ENCODE measurements around the gene PPIL3. TPM values are rescaled to one million over a fixed set of nuclear protein-coding genes. Genes with fewer than 3 reads are reported as not detected.

Gene PPIL3
- total and polyA plus RNA-seq, 2 experiments from 2014 or later = 42.9 to 54.0 TPM

DNA sequence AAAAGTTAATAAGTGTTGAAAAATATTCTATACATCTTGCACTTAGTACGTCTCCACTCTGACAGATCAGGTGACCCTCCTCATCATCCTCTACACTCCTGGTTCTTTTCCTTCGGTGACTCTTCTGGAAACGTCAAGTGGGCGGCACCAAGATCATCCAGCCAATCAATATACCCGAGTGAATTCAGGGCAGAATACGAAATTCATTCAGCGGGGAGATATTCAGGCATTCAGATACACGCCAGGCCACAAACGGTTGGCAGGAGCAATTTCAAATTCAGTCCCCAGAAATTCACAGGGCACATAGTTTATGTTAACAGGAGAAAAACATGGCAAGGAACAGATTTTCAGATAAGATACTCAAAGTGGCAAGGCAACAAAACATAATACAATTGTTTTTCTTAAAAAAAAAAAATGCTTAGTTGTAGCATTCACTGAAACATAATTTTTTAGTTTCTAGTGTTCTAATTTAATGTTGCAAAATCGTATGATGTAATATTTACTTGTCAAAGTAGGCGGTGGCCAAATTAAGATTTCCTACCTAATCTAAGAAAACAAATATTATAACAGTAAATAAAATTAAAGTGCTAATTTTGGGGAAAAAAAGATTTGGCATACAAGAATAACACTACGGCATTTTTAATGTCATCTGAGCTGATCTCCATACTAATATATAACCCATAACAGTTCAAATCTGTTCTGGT lies 28.6 kb downstream of the PPIL3 start (continued):
- TF ChIP-seq, protein P1, sequence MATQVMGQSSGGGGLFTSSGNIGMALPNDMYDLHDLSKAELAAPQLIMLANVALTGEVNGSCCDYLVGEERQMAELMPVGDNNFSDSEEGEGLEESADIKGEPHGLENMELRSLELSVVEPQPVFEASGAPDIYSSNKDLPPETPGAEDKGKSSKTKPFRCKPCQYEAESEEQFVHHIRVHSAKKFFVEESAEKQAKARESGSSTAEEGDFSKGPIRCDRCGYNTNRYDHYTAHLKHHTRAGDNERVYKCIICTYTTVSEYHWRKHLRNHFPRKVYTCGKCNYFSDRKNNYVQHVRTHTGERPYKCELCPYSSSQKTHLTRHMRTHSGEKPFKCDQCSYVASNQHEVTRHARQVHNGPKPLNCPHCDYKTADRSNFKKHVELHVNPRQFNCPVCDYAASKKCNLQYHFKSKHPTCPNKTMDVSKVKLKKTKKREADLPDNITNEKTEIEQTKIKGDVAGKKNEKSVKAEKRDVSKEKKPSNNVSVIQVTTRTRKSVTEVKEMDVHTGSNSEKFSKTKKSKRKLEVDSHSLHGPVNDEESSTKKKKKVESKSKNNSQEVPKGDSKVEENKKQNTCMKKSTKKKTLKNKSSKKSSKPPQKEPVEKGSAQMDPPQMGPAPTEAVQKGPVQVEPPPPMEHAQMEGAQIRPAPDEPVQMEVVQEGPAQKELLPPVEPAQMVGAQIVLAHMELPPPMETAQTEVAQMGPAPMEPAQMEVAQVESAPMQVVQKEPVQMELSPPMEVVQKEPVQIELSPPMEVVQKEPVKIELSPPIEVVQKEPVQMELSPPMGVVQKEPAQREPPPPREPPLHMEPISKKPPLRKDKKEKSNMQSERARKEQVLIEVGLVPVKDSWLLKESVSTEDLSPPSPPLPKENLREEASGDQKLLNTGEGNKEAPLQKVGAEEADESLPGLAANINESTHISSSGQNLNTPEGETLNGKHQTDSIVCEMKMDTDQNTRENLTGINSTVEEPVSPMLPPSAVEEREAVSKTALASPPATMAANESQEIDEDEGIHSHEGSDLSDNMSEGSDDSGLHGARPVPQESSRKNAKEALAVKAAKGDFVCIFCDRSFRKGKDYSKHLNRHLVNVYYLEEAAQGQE (IDR thresholded peaks at IDR 0.05; ENCODE audit: unreplicated experiment) = no peak
- TF ChIP-seq, protein P2, sequence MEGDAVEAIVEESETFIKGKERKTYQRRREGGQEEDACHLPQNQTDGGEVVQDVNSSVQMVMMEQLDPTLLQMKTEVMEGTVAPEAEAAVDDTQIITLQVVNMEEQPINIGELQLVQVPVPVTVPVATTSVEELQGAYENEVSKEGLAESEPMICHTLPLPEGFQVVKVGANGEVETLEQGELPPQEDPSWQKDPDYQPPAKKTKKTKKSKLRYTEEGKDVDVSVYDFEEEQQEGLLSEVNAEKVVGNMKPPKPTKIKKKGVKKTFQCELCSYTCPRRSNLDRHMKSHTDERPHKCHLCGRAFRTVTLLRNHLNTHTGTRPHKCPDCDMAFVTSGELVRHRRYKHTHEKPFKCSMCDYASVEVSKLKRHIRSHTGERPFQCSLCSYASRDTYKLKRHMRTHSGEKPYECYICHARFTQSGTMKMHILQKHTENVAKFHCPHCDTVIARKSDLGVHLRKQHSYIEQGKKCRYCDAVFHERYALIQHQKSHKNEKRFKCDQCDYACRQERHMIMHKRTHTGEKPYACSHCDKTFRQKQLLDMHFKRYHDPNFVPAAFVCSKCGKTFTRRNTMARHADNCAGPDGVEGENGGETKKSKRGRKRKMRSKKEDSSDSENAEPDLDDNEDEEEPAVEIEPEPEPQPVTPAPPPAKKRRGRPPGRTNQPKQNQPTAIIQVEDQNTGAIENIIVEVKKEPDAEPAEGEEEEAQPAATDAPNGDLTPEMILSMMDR (conservative IDR thresholded peaks at IDR 0.05; ENCODE audit: low read depth in 2 of 2) = no peak
- TF ChIP-seq CREB1 (CRISPR knock-in tag; IDR thresholded peaks at IDR 0.05; ENCODE audit: low read depth) = no peak
- no peak for TF ChIP-seq JUNB (IDR thresholded peaks at IDR 0.05; ENCODE audit: unreplicated experiment)
- TF ChIP-seq, protein P3, sequence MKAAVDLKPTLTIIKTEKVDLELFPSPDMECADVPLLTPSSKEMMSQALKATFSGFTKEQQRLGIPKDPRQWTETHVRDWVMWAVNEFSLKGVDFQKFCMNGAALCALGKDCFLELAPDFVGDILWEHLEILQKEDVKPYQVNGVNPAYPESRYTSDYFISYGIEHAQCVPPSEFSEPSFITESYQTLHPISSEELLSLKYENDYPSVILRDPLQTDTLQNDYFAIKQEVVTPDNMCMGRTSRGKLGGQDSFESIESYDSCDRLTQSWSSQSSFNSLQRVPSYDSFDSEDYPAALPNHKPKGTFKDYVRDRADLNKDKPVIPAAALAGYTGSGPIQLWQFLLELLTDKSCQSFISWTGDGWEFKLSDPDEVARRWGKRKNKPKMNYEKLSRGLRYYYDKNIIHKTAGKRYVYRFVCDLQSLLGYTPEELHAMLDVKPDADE (IDR thresholded peaks at IDR 0.05) = no peak
- TF ChIP-seq ZNF114 (CRISPR knock-in tag; IDR thresholded peaks at IDR 0.05) = no peak
- no peak for TF ChIP-seq POLR2AphosphoS5 (IDR thresholded peaks at IDR 0.05; ENCODE audit: low read depth)
- no peak for TF ChIP-seq STAT1 (IDR thresholded peaks at IDR 0.05; ENCODE audit: unreplicated experiment)

DNA sequence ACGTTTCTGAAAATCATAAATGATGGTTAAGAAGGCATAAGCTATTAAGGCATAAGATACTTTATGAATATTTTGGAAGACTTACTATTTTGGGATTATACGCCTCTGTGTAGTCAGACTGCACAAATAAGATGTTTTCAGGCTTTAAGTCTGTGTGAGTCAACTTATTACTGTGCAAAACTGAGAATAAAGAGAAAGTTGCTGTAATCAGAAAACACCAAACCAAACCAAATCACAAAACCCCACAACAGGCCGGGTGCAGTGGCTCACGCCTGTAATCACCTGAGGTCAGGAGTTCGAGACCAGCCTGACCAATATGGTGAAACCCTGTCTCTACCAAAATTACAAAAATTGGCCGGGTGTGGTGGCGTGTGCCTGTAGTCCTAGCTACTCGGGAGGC lies 32.1 kb downstream of the PPIL3 start:
- Mint-ChIP-seq H3K4me1 (peaks cover 11% of the 10 kb centered on the region), H3K27me3 (ENCODE audit: insufficient read depth, low read depth, poor library complexity) (peaks cover 1% of the 10 kb centered on the region), H3K9me3 (no peaks in the 10 kb centered on the region), H3K36me3 (ENCODE audit: low read depth) (peaks cover 89% of the 10 kb centered on the region), H3K27ac (no peak overlapping the region), H3K4me3 (no peak overlapping the region)
- TF ChIP-seq, protein P3 (IDR thresholded peaks at IDR 0.05) = no peak
- H3K79me2 ChIP-seq (replicated peaks; ENCODE audit: insufficient read depth) = peaks cover 45% of the 10 kb centered on the region
- peaks cover 86% of the 10 kb centered on the region for H3K36me3 ChIP-seq (ENCODE audit: insufficient read depth)
- H3K4me2 ChIP-seq = no peak overlapping the region
- H3F3A ChIP-seq (replicated peaks; ENCODE audit: low read depth) = peaks cover 7% of the 10 kb centered on the region
- H3K27ac ChIP-seq (ENCODE audit: low read depth) = no peak overlapping the region
- H4K20me1 ChIP-seq (replicated peaks; ENCODE audit: insufficient read depth) = peaks cover 15% of the 10 kb centered on the region
- no peak for ATAC-seq
- no peaks in the 10 kb centered on the region for H3K27me3 ChIP-seq (ENCODE audit: insufficient read depth)
- H2AFZ ChIP-seq = no peak overlapping the region
- no peaks in the 10 kb centered on the region for H3K9me2 ChIP-seq (ENCODE audit: insufficient read depth)
- peaks cover 10% of the 10 kb centered on the region for H3K4me1 ChIP-seq (ENCODE audit: insufficient read depth)
- H3K4me3 ChIP-seq = no peak overlapping the region
- DNase-seq (ENCODE audit: low spot score) = no peak
